Measurements from ENCODE around the gene NTM.

Gene NTM

DNA sequence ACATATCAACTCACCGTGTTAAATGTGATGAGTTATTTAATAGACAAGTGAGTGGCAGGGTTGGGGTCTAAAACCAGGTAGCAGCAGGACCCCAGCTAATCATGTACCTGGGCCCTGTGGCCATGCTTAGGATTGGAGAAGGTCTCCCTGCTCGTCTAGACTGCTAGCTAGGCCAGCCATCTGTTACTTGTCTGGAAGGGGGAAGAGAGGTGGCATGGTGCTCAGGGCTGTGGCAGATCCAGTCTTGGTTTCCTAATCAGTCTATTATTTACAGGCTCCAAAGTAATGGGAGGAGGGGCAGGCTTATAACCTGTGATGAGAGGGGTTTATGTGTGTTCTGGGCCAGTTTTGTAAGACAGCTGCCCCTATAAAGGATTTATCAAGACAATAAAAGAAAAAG is 105.9 kb downstream of the NTM start:
- Histone ChIP-seq H3F3A (ENCODE audit: low read depth) (no peaks in the 10 kb centered on the region), H3K9me3 (ENCODE audit: insufficient read depth, low read depth, low read length) (no peaks in the 10 kb centered on the region; the same call in 1 of the 2 replicates), H3K4me2 (ENCODE audit: low read depth, low read length, poor library complexity, severe bottlenecking) (no peak overlapping the region), H2AFZ (ENCODE audit: low read length) (no peak overlapping the region), H3K79me2 (ENCODE audit: insufficient read depth, low read length) (no peaks in the 10 kb centered on the region), H3K27me3 (ENCODE audit: insufficient read depth, low read length, poor library complexity, severe bottlenecking) (no peaks in the 10 kb centered on the region), H3K4me1 (ENCODE audit: insufficient read depth, low read length, poor library complexity, severe bottlenecking) (no peaks in the 10 kb centered on the region), H3K4me3 (ENCODE audit: low read length, poor library complexity, severe bottlenecking) (no peak overlapping the region), H3K9me2 (replicated peaks; ENCODE audit: low read depth, low read length) (no peaks in the 10 kb centered on the region), H3K36me3 (ENCODE audit: insufficient read depth, low read length) (no peaks in the 10 kb centered on the region), H4K20me1 (ENCODE audit: insufficient read depth, low read length, poor library complexity, severe bottlenecking) (no peaks in the 10 kb centered on the region), H3K9ac (ENCODE audit: low read depth, low read length, poor library complexity, severe bottlenecking) (no peak overlapping the region)
- TF ChIP-seq, protein P1, sequence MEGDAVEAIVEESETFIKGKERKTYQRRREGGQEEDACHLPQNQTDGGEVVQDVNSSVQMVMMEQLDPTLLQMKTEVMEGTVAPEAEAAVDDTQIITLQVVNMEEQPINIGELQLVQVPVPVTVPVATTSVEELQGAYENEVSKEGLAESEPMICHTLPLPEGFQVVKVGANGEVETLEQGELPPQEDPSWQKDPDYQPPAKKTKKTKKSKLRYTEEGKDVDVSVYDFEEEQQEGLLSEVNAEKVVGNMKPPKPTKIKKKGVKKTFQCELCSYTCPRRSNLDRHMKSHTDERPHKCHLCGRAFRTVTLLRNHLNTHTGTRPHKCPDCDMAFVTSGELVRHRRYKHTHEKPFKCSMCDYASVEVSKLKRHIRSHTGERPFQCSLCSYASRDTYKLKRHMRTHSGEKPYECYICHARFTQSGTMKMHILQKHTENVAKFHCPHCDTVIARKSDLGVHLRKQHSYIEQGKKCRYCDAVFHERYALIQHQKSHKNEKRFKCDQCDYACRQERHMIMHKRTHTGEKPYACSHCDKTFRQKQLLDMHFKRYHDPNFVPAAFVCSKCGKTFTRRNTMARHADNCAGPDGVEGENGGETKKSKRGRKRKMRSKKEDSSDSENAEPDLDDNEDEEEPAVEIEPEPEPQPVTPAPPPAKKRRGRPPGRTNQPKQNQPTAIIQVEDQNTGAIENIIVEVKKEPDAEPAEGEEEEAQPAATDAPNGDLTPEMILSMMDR (conservative IDR thresholded peaks at IDR 0.05; ENCODE audit: low read length) = no peak
- no peak for TF ChIP-seq EZH2phosphoT487 (IDR thresholded peaks at IDR 0.05; ENCODE audit: borderline replicate concordance)

DNA sequence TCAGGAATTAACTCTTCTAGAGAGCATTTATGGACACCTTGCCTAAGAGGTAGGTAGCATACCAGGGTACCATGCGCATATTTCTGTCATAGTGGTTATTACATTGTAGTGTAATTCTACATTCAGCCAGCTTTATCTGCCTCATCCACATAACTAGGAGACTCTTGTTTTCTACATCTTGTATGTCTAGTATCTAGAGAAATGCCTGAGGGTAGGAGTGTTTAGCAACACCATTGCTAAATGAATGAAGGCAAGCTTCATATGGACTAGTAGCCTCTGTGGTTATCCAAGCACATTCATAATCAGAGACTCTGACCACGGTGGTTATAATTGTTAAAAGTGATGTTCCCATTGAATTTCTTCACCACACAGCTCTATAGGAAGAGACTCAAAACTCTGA is 107.9 kb downstream of the NTM start:
- Histone ChIP-seq H3K4me3 (ENCODE audit: low read length, poor library complexity, severe bottlenecking) (no peak overlapping the region), H3K4me1 (ENCODE audit: insufficient read depth, low read length, poor library complexity, severe bottlenecking) (no peaks in the 10 kb centered on the region), H3K9me2 (replicated peaks; ENCODE audit: low read depth, low read length) (no peaks in the 10 kb centered on the region)

DNA sequence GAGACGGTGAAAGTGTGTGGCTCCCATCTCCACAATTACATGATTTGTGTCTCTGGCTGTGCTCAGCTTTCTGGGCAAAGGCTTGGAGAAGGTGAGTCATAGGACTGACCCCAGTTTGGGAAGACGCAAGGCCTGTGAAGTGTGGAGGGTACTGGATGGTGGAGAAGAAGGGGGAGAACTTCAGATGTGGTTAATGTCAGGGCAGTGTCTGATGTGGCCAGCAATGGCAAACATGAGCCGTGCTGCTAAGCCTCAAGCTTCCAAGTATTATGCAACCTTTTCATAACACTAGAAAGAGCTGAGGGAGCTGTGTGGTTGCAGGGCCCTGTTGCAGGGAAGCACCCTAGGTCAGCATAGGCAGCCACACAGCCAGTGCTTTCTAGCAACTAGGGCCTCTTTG is 110.9 kb downstream of the NTM start:
- H3K9me3 ChIP-seq (ENCODE audit: insufficient read depth, low read depth, low read length) = no peaks in the 10 kb centered on the region
- no peaks in the 10 kb centered on the region for H3K9me2 ChIP-seq (replicated peaks; ENCODE audit: low read depth, low read length)
- H3K4me2 ChIP-seq (ENCODE audit: low read depth, low read length, poor library complexity, severe bottlenecking) = no peak overlapping the region
- TF ChIP-seq, protein P1 (conservative IDR thresholded peaks at IDR 0.05; ENCODE audit: low read length) = no peak
- TF ChIP-seq EZH2phosphoT487 (IDR thresholded peaks at IDR 0.05; ENCODE audit: borderline replicate concordance) = no peak
- no peaks in the 10 kb centered on the region for H3K79me2 ChIP-seq (ENCODE audit: insufficient read depth, low read length)
- H3K36me3 ChIP-seq (ENCODE audit: insufficient read depth, low read length) = no peaks in the 10 kb centered on the region
- H3F3A ChIP-seq (ENCODE audit: low read depth) = no peaks in the 10 kb centered on the region
- no peaks in the 10 kb centered on the region for H3K27me3 ChIP-seq (ENCODE audit: insufficient read depth, low read length, poor library complexity, severe bottlenecking)
- no peak overlapping the region for H2AFZ ChIP-seq (ENCODE audit: low read length)
- H3K9ac ChIP-seq (ENCODE audit: low read depth, low read length, poor library complexity, severe bottlenecking) = no peak overlapping the region
- H3K4me1 ChIP-seq (ENCODE audit: insufficient read depth, low read length, poor library complexity, severe bottlenecking) = no peaks in the 10 kb centered on the region
- H3K4me3 ChIP-seq (ENCODE audit: low read length, poor library complexity, severe bottlenecking) = no peak overlapping the region
- no peaks in the 10 kb centered on the region for H4K20me1 ChIP-seq (ENCODE audit: insufficient read depth, low read length, poor library complexity, severe bottlenecking)

More for the DNA sequence above, 107.9 kb downstream of the NTM start:
- no peaks in the 10 kb centered on the region for H4K20me1 ChIP-seq (ENCODE audit: insufficient read depth, low read length, poor library complexity, severe bottlenecking)
- no peaks in the 10 kb centered on the region for H3K79me2 ChIP-seq (ENCODE audit: insufficient read depth, low read length)
- TF ChIP-seq EZH2phosphoT487 (IDR thresholded peaks at IDR 0.05; ENCODE audit: borderline replicate concordance) = no peak
- TF ChIP-seq, protein P1 (conservative IDR thresholded peaks at IDR 0.05; ENCODE audit: low read length) = no peak
- no peaks in the 10 kb centered on the region; the same call in 1 of the 2 replicates for H3K9me3 ChIP-seq (ENCODE audit: insufficient read depth, low read depth, low read length)
- no peaks in the 10 kb centered on the region for H3K36me3 ChIP-seq (ENCODE audit: insufficient read depth, low read length)
- H3K9ac ChIP-seq (ENCODE audit: low read depth, low read length, poor library complexity, severe bottlenecking) = no peak overlapping the region
- H2AFZ ChIP-seq (ENCODE audit: low read length) = no peak overlapping the region
- H3F3A ChIP-seq (ENCODE audit: low read depth) = no peaks in the 10 kb centered on the region
- no peaks in the 10 kb centered on the region for H3K27me3 ChIP-seq (ENCODE audit: insufficient read depth, low read length, poor library complexity, severe bottlenecking)
- H3K4me2 ChIP-seq (ENCODE audit: low read depth, low read length, poor library complexity, severe bottlenecking) = no peak overlapping the region

All from Loucy (cell line).